Breast epithelium (tissue), 4 donors: ENCODE data around the gene FSTL4. TPM values are rescaled to one million over a fixed set of nuclear protein-coding genes. Genes with fewer than 3 reads are reported as not detected.

Source experiments
- DNase-seq, 2 donors: peaks; one replicate each; pipeline ENCODE4 v3.0.0-alpha.2; 2019; ENCODE audit warnings: low spot score in 2 of 2
- H3K27ac ChIP-seq, 2 donors: fragments of 200-600 bp; sonication (generic) in 1 of 2; one replicate each; pipeline ENCODE4 v1.5.1; 2016 to 2019; ENCODE audit warnings: mild to moderate bottlenecking in 1 of 2
- H3K27me3 ChIP-seq, 2 donors: fragments of 200-600 bp; sonication (generic) in 1 of 2; one replicate each; pipeline versions ENCODE4 v1.5.1 to v1.6.0; 2017 to 2019; ENCODE audit warnings: control low read depth in 1 of 2, mild to moderate bottlenecking in 1 of 2
- H3K36me3 ChIP-seq: fragments of 200-600 bp; one replicate; pipeline ENCODE4 v1.5.1; 2019
- H3K4me1 ChIP-seq, 2 donors: fragments of 200-600 bp; sonication (generic); one replicate each; pipeline ENCODE4 v1.5.1; 2016 to 2019; ENCODE audit warnings: control low read depth in 1 of 2
- H3K4me3 ChIP-seq, 3 donors: fragments of 200-600 bp; sonication (generic); 1 replicate in 2 of 3; 2 replicates in 1 of 3; pipeline ENCODE4 v1.5.1; 2016 to 2019; ENCODE audit warnings: mild to moderate bottlenecking in 3 of 3, moderate library complexity in 2 of 3
- H3K9me3 ChIP-seq, 2 donors: fragments of 200-600 bp; sonication (generic) in 1 of 2; one replicate each; pipeline ENCODE4 v1.5.1; 2016 to 2019; ENCODE audit warnings: control low read depth in 1 of 2
- CTCF ChIP-seq, 3 donors: fragments of 450-650 bp; IDR thresholded peaks; one replicate each; pipeline ENCODE4 v1.5.1; 2016 to 2017; ENCODE audit warnings: antibody characterized with exemption in 3 of 3, mild to moderate bottlenecking in 3 of 3, moderate library complexity in 3 of 3
- POLR2A ChIP-seq: fragments of 450-650 bp; IDR thresholded peaks from one replicate; pipeline ENCODE4 v1.6.1; 2016; ENCODE audit warnings: antibody characterized with exemption, mild to moderate bottlenecking, moderate library complexity
- POLR2AphosphoS5 ChIP-seq, 3 donors: sonication (generic); formaldehyde crosslinking; IDR thresholded peaks; one replicate each; pipeline ENCODE4 v1.6.1; 2017; ENCODE audit warnings: antibody characterized with exemption in 3 of 3
- intact Hi-C: fragments of 100-400 bp; cut with DNase I; formaldehyde crosslinking; loops from one replicate; pipeline ENCODE4 v1.15.1; 2023; ENCODE audit warnings: low total_unique reads
- total RNA-seq, 3 donors: library from RNA; depleted of rRNA; stranded (reverse); fragments of >200 nt; gene quantifications; one replicate each; pipeline ENCODE4 v1.1.0, GENCODE V29; 2016

The FSTL4 gene
- total RNA-seq, 3 donors from 2014 or later = 0.16 to 0.98 (median 0.88) TPM

DNA sequence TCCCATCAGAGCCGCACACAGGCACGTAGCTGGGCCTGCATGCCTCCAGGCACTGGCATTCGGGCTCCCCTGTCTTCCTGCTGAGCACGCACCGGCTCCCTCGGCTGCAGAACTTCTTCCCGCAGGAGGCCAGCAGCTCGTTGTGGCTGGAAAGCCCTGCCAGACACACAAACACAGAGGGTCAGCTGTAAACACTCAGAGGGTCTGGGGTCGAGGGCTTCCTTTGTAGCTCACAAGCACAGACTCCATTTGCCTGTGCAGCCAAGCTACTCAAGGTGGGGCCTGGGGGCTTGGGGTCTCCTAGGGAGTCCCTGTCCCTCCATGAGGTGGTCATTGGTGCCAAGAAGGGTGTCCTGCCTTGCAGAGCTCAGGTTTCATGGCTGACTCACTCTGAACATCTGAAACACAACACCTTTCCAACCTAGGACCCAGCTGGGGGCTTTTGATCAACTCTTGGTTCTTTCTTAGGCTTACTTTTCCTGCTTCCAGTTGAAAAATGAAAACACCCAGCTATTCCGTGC lies 211.4 kb downstream of the FSTL4 start:
- TF ChIP-seq POLR2AphosphoS5 (IDR thresholded peaks at IDR 0.05) = no peak
- no peak for TF ChIP-seq CTCF (IDR thresholded peaks at IDR 0.05)
- no peak for TF ChIP-seq POLR2A
- Histone ChIP-seq H3K27me3 (no peaks in the 10 kb centered on the region), H3K4me3 (no peak overlapping the region), H3K4me1 (no peaks in the 10 kb centered on the region), H3K27ac (no peak overlapping the region), H3K36me3 (no peaks in the 10 kb centered on the region), H3K9me3 (no peaks in the 10 kb centered on the region)
- no peak for DNase-seq
- intact Hi-C loops = no loop called here

DNA sequence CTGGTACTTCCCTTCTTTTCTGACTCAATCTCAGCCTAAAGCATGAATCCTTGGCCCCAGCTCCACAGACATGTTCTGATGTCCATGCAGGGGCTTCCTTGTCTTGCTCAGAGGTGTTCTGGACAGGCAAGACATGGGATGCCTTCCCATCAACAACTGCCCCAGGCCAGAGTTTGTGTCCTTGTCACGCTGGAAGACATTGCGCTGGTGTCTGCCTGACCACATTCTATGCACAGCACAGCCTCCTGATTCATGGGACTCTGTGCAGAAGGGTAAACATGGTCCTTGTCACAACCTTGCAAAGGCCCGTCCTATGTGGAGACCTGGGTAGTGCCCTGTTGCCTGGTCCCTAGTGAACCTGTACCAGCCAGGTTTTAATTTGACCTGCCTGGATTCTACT lies 212.2 kb downstream of the FSTL4 start:
- intact Hi-C loops = no loop called here
- no peaks in the 10 kb centered on the region for H3K4me1 ChIP-seq
- H3K36me3 ChIP-seq = no peaks in the 10 kb centered on the region
- no peak for DNase-seq
- no peak for TF ChIP-seq CTCF (IDR thresholded peaks at IDR 0.05)
- TF ChIP-seq POLR2AphosphoS5 (IDR thresholded peaks at IDR 0.05) = no peak
- TF ChIP-seq POLR2A = no peak
- H3K9me3 ChIP-seq = no peaks in the 10 kb centered on the region
- no peak overlapping the region for H3K27ac ChIP-seq
- no peak overlapping the region for H3K4me3 ChIP-seq
- H3K27me3 ChIP-seq = no peaks in the 10 kb centered on the region

DNA sequence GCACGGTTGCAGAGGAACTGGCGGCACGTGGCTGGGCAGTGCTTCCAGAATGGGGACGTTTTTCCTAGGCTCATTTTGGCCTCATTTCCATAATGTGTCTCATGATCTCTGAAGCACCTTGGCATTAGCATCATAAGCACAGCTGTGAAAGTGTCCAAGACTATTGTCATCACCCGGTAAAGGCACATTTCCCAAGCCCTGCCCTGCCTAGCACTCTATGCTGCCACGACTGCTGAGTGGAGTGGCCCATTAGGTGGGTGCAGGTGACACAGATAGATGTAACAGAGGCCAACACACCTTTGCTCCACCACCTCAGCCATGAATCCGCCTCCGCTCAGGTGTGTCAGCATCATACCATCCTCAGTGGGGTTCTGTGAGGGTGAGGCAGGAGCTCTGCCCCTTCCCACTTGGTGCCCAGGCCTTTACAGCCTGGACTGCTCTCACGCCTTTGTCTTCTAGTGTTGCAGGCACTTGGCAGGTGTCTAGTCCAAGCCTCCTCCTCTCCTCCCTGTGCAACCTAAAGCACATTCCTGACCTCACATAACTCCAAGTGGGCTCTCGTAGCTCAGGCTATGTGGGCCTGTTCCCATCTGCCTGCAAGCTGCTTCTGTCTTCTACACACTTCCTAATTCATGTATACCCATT lies 213.0 kb downstream of the FSTL4 start:
- no peak overlapping the region for H3K27ac ChIP-seq
- H3K4me3 ChIP-seq = no peak overlapping the region
- no peaks in the 10 kb centered on the region for H3K4me1 ChIP-seq
- H3K27me3 ChIP-seq = no peaks in the 10 kb centered on the region
- H3K9me3 ChIP-seq = no peaks in the 10 kb centered on the region
- H3K36me3 ChIP-seq = no peaks in the 10 kb centered on the region
- TF ChIP-seq POLR2AphosphoS5 (IDR thresholded peaks at IDR 0.05) = no peak
- no peak for TF ChIP-seq POLR2A
- TF ChIP-seq CTCF (IDR thresholded peaks at IDR 0.05) = no peak
- DNase-seq = no peak
- intact Hi-C loops = no loop called here

- intact Hi-C loops = no loop called here
- DNase-seq = no peak
- no peaks in the 10 kb centered on the region for H3K36me3 ChIP-seq
- no peaks in the 10 kb centered on the region for H3K9me3 ChIP-seq
- H3K4me1 ChIP-seq = no peaks in the 10 kb centered on the region
- no peaks in the 10 kb centered on the region for H3K27me3 ChIP-seq
- no peak overlapping the region for H3K27ac ChIP-seq
- TF ChIP-seq POLR2AphosphoS5 (IDR thresholded peaks at IDR 0.05) (no peak), POLR2A (no peak), CTCF (IDR thresholded peaks at IDR 0.05) (no peak)
- H3K4me3 ChIP-seq = no peak overlapping the region
Observed at GRCh38 chr5:133398646-133399101, 213.7 kb downstream of the FSTL4 start.

GRCh38 chr5:133397990-133398645 lies 214.2 kb downstream of the FSTL4 start:
- Histone ChIP-seq H3K4me3 (no peak overlapping the region), H3K9me3 (no peaks in the 10 kb centered on the region), H3K27me3 (no peaks in the 10 kb centered on the region), H3K4me1 (no peaks in the 10 kb centered on the region), H3K36me3 (no peaks in the 10 kb centered on the region), H3K27ac (no peak overlapping the region)
- intact Hi-C loops = no loop called here
- TF ChIP-seq POLR2A = no peak
- no peak for TF ChIP-seq CTCF (IDR thresholded peaks at IDR 0.05)
- TF ChIP-seq POLR2AphosphoS5 (IDR thresholded peaks at IDR 0.05) = no peak
- no peak for DNase-seq
